HEK293 (cell line): ENCODE results near the gene SYNJ2.

Experiments
- CTCF ChIA-PET: fragments of 350-600 bp; formaldehyde crosslinking; extraction: SDS; loops from one replicate; lab custom pipeline; 2021; ENCODE audit warnings: antibody characterized with exemption; lab: Yijun Ruan, JAX
- POLR2A ChIA-PET: fragments of 300-600 bp; formaldehyde crosslinking; extraction: SDS; loops from one replicate; lab custom pipeline; 2020; ENCODE audit warnings: antibody characterized with exemption, inconsistent platforms; lab: Yijun Ruan, JAX
- H3K27ac ChIP-seq: fragments of 200-500 bp; sonication (Bioruptor generic); 2 replicates; pipeline ENCODE4 v1.5.1; 2014; ENCODE audit warnings: low read depth, low read length, control low read depth, inconsistent platforms; ENCODE audit errors: extremely low read depth
- H3K36me3 ChIP-seq, 2 experiments: fragments of 200-500 bp in 1 of 2; sonication (Bioruptor generic) in 1 of 2; 1 replicate in 1 of 2; 2 replicates in 1 of 2; pipeline ENCODE4 v1.5.1; 2014 to 2017; ENCODE audit warnings: inconsistent platforms in 2 of 2, low read length in 2 of 2; ENCODE audit not compliant: control insufficient read depth in 2 of 2, insufficient read depth in 1 of 2
- H3K4me1 ChIP-seq: fragments of 200-500 bp; sonication (Bioruptor generic); 2 replicates; pipeline ENCODE4 v1.5.1; 2014; ENCODE audit warnings: mild to moderate bottlenecking, low read length, inconsistent platforms; ENCODE audit not compliant: control insufficient read depth, insufficient read depth
- H3K4me3 ChIP-seq: 2 replicates; pipeline ENCODE4 v1.5.1; 2011; ENCODE audit warnings: low read depth, mild to moderate bottlenecking, control low read depth, low read length, moderate library complexity
- H3K9me3 ChIP-seq: fragments of 200-500 bp; sonication (Bioruptor generic); 2 replicates; pipeline ENCODE4 v1.5.1; 2014; ENCODE audit warnings: low read depth, low read length, inconsistent platforms; ENCODE audit not compliant: control insufficient read depth, insufficient read depth
- IKZF3 ChIP-seq: fragments of 450-650 bp; IDR thresholded peaks from 2 replicates; pipeline ENCODE4 v1.5.0; 2018; ENCODE audit warnings: missing biosample characterization, mild to moderate bottlenecking, missing genetic modification characterization, moderate library complexity
- KLF10 ChIP-seq: fragments of 450-650 bp; IDR thresholded peaks from 2 replicates; pipeline ENCODE4 v1.5.1; 2018; ENCODE audit warnings: missing biosample characterization, mild to moderate bottlenecking, missing genetic modification characterization
- MZF1 ChIP-seq: fragments of 450-650 bp; formaldehyde crosslinking; IDR thresholded peaks from 2 replicates; pipeline ENCODE4 v1.5.1; 2017; ENCODE audit warnings: missing biosample characterization, missing genetic modification characterization, borderline replicate concordance
- PBX3 ChIP-seq: sonication (generic); formaldehyde crosslinking; IDR thresholded peaks from 2 replicates; pipeline ENCODE4 v1.8.1; 2022; ENCODE audit warnings: mild to moderate bottlenecking, moderate library complexity, missing genetic modification reagents
- PRDM1 ChIP-seq: fragments of 450-650 bp; formaldehyde crosslinking; IDR thresholded peaks from 2 replicates; pipeline ENCODE4; 2016; ENCODE audit warnings: missing biosample characterization, missing genetic modification characterization
- REST ChIP-seq: fragments of 450-650 bp; formaldehyde crosslinking; IDR thresholded peaks from 2 replicates; pipeline ENCODE4 v1.5.1; 2016; ENCODE audit warnings: missing biosample characterization, missing genetic modification characterization
- WT1 ChIP-seq: fragments of 450-650 bp; formaldehyde crosslinking; IDR thresholded peaks from 2 replicates; pipeline ENCODE4 v1.5.1; 2016; ENCODE audit warnings: missing biosample characterization, missing genetic modification characterization
- YY1 ChIP-seq: fragments of 450-650 bp; formaldehyde crosslinking; IDR thresholded peaks from 2 replicates; pipeline ENCODE4 v1.5.1; 2018; ENCODE audit warnings: missing biosample characterization, missing genetic modification characterization
- ZBTB17 ChIP-seq: fragments of 450-650 bp; formaldehyde crosslinking; IDR thresholded peaks from 2 replicates; pipeline ENCODE4 v1.5.1; 2016; ENCODE audit warnings: missing biosample characterization, missing genetic modification characterization
- ZBTB6 ChIP-seq: fragments of 450-650 bp; formaldehyde crosslinking; IDR thresholded peaks from 2 replicates; pipeline ENCODE4 v1.5.1; 2017; ENCODE audit warnings: missing biosample characterization, missing genetic modification characterization
- ZFHX2 ChIP-seq: fragments of 450-650 bp; formaldehyde crosslinking; conservative IDR thresholded peaks from 2 replicates; pipeline ENCODE4 v1.5.1; 2016; ENCODE audit warnings: missing biosample characterization, missing genetic modification characterization
- ZNF112 ChIP-seq: fragments of 450-650 bp; formaldehyde crosslinking; IDR thresholded peaks from 2 replicates; pipeline ENCODE4 v1.5.0; 2017; ENCODE audit warnings: missing biosample characterization, missing genetic modification characterization
- ZNF138 ChIP-seq: fragments of 450-650 bp; formaldehyde crosslinking; IDR thresholded peaks from 2 replicates; pipeline ENCODE4 v1.5.1; 2016; ENCODE audit warnings: missing biosample characterization, missing genetic modification characterization, borderline replicate concordance
- ZNF184 ChIP-seq: fragments of 450-650 bp; IDR thresholded peaks from 2 replicates; pipeline ENCODE4 v1.5.1; 2018; ENCODE audit warnings: missing biosample characterization, mild to moderate bottlenecking, missing genetic modification characterization
- ZNF2 ChIP-seq: fragments of 450-650 bp; formaldehyde crosslinking; IDR thresholded peaks from 2 replicates; pipeline ENCODE4 v1.5.1; 2016; ENCODE audit warnings: missing biosample characterization, missing genetic modification characterization
- ZNF266 ChIP-seq: fragments of 450-650 bp; formaldehyde crosslinking; IDR thresholded peaks from 2 replicates; pipeline ENCODE4 v1.5.1; 2016; ENCODE audit warnings: missing biosample characterization, missing genetic modification characterization, low read depth
- ZNF354C ChIP-seq: fragments of 450-650 bp; formaldehyde crosslinking; IDR thresholded peaks from 2 replicates; pipeline ENCODE4 v1.5.1; 2016; ENCODE audit warnings: missing biosample characterization, missing genetic modification characterization, low read depth, borderline replicate concordance
- ZNF423 ChIP-seq: fragments of 450-650 bp; formaldehyde crosslinking; IDR thresholded peaks from 2 replicates; pipeline ENCODE4 v1.5.1; 2016; ENCODE audit warnings: missing biosample characterization, missing genetic modification characterization
- ZNF449 ChIP-seq: fragments of 450-650 bp; formaldehyde crosslinking; IDR thresholded peaks from 2 replicates; pipeline ENCODE4 v1.5.1; 2017; ENCODE audit warnings: missing biosample characterization, mild to moderate bottlenecking, missing genetic modification characterization, moderate library complexity
- ZNF561 ChIP-seq: fragments of 450-650 bp; IDR thresholded peaks from 2 replicates; pipeline ENCODE4 v1.5.1; 2018; ENCODE audit warnings: missing biosample characterization, missing genetic modification characterization, borderline replicate concordance
- ZNF585B ChIP-seq: fragments of 450-650 bp; formaldehyde crosslinking; IDR thresholded peaks from 2 replicates; pipeline ENCODE4 v1.5.1; 2016; ENCODE audit warnings: missing biosample characterization, missing genetic modification characterization
- ZNF692 ChIP-seq: fragments of 450-650 bp; formaldehyde crosslinking; IDR thresholded peaks from 2 replicates; pipeline ENCODE4 v1.5.1; 2016; ENCODE audit warnings: missing biosample characterization, missing genetic modification characterization
- ZNF830 ChIP-seq: fragments of 450-650 bp; IDR thresholded peaks from 2 replicates; pipeline ENCODE4 v1.5.0; 2018; ENCODE audit warnings: missing biosample characterization, missing genetic modification characterization, low read depth, mild to moderate bottlenecking, moderate library complexity
- ZNF837 ChIP-seq: fragments of 450-650 bp; formaldehyde crosslinking; IDR thresholded peaks from 2 replicates; pipeline ENCODE4 v1.5.1; 2016; ENCODE audit warnings: missing biosample characterization, missing genetic modification characterization

SYNJ2 gene

GRCh38 chr6:157941101-157941863 lies 40.4 kb upstream of the SYNJ2 start:
- ChIA-PET CTCF (interaction anchor here (0.8 to 1.0 kb wide), 2 partner anchors 101 to 230 kb away, joined by 3 read pairs; no protein-coding TSS in a partner anchor), POLR2A (no interaction called here)
- Histone ChIP-seq H3K9me3 (no peaks in the 10 kb centered on the region), H3K27ac (no peak overlapping the region), H3K4me3 (no peak overlapping the region), H3K36me3 (peaks cover 12 to 85% of the 10 kb centered on the region in 2 experiments), H3K4me1 (no peaks in the 10 kb centered on the region)
- no peak for TF ChIP-seq PBX3 (CRISPR knock-in tag)
- no peak for TF ChIP-seq MZF1 (tag by site-specific recombination)
- TF ChIP-seq ZBTB17 (tag by site-specific recombination), result no peak
- no peak for TF ChIP-seq ZNF112 (tag by site-specific recombination)
- no peak for TF ChIP-seq ZNF692
- TF ChIP-seq REST (tag by site-specific recombination), result no peak
- TF ChIP-seq ZNF138 (tag by site-specific recombination), result no peak

GRCh38 chr6:157942351-157942750 lies 39.3 kb upstream of the SYNJ2 start:
- H3K27ac ChIP-seq, result no peak overlapping the region
- H3K9me3 ChIP-seq, result no peaks in the 10 kb centered on the region
- ChIA-PET CTCF (interaction anchor here (0.5 kb wide), 1 partner anchor 275 kb away, joined by 3 read pairs; no protein-coding TSS in a partner anchor), POLR2A (no interaction called here)
- H3K4me1 ChIP-seq, result no peaks in the 10 kb centered on the region
- peaks cover 6 to 76% of the 10 kb centered on the region in 2 experiments; a peak in 2 of 3 replicates for H3K36me3 ChIP-seq
- H3K4me3 ChIP-seq, result no peak overlapping the region
- no peak for TF ChIP-seq WT1 (tag by site-specific recombination)
- no peak for TF ChIP-seq ZNF423 (tag by site-specific recombination)
- no peak for TF ChIP-seq ZNF837 (tag by site-specific recombination)
- no peak for TF ChIP-seq ZNF585B (tag by site-specific recombination)
- no peak for TF ChIP-seq ZNF561 (tag by site-specific recombination)
- no peak for TF ChIP-seq ZBTB6
- TF ChIP-seq YY1, result no peak
- no peak for TF ChIP-seq ZFHX2
- TF ChIP-seq ZNF112 (tag by site-specific recombination), result no peak
- no peak for TF ChIP-seq ZNF266 (tag by site-specific recombination)
- TF ChIP-seq PRDM1 (tag by site-specific recombination), result no peak
- TF ChIP-seq ZNF449 (tag by site-specific recombination), result no peak
- TF ChIP-seq IKZF3 (tag by site-specific recombination), result no peak
- TF ChIP-seq ZNF830 (tag by site-specific recombination), result no peak
- TF ChIP-seq KLF10, result no peak
- TF ChIP-seq ZNF2 (tag by site-specific recombination), result no peak
- no peak for TF ChIP-seq ZNF354C (tag by site-specific recombination)
- no peak for TF ChIP-seq ZNF184 (tag by site-specific recombination)
